RWPE2 (cell line): Measurements from ENCODE around the gene PRKCD.

Source experiments
- ATAC-seq: fragments of 200-7000 bp; cut with Tn5 transposase; 3 replicates; pipeline ENCODE4 v1.9.1; 2021; ENCODE audit warnings: low read depth
- DNase-seq: peaks from one replicate; pipeline ENCODE4 v3.0.0-alpha.2; 2020; ENCODE audit warnings: low spot score
- H3K27ac ChIP-seq: fragments of 450-650 bp; 2 replicates; pipeline ENCODE4 v1.5.1; 2017; ENCODE audit warnings: mild to moderate bottlenecking; ENCODE audit not compliant: poor library complexity, severe bottlenecking
- H3K27me3 ChIP-seq: fragments of 250-450 bp; sonication (Bioruptor Pico); 2 replicates; pipeline ENCODE4 v1.5.1; 2021; ENCODE audit warnings: mild to moderate bottlenecking, moderate library complexity; ENCODE audit not compliant: insufficient read depth, poor library complexity, severe bottlenecking
- H3K36me3 ChIP-seq: fragments of 250-450 bp; sonication (Bioruptor Pico); 2 replicates; pipeline ENCODE4 v1.5.1; 2020; ENCODE audit warnings: low read depth, mild to moderate bottlenecking, moderate library complexity
- H3K4me1 ChIP-seq: fragments of 250-450 bp; sonication (Bioruptor Pico); 2 replicates; pipeline ENCODE4 v1.5.1; 2021; ENCODE audit warnings: mild to moderate bottlenecking, moderate library complexity; ENCODE audit not compliant: insufficient read depth, poor library complexity, severe bottlenecking
- H3K4me3 ChIP-seq: fragments of 250-450 bp; sonication (Bioruptor Pico); 2 replicates; pipeline ENCODE4 v1.5.1; 2021; ENCODE audit warnings: mild to moderate bottlenecking, moderate library complexity; ENCODE audit not compliant: severe bottlenecking
- H3K9me3 ChIP-seq: fragments of 250-450 bp; sonication (Bioruptor Pico); 2 replicates; pipeline ENCODE4 v1.5.1; 2021; ENCODE audit warnings: mild to moderate bottlenecking, moderate library complexity; ENCODE audit not compliant: severe bottlenecking
- TF ChIP-seq, protein P1 (sequence below): fragments of 450-650 bp; IDR thresholded peaks from one replicate; pipeline ENCODE4 v1.5.1; 2017; ENCODE audit warnings: mild to moderate bottlenecking, moderate library complexity; ENCODE audit not compliant: poor library complexity, severe bottlenecking

PRKCD gene

DNA sequence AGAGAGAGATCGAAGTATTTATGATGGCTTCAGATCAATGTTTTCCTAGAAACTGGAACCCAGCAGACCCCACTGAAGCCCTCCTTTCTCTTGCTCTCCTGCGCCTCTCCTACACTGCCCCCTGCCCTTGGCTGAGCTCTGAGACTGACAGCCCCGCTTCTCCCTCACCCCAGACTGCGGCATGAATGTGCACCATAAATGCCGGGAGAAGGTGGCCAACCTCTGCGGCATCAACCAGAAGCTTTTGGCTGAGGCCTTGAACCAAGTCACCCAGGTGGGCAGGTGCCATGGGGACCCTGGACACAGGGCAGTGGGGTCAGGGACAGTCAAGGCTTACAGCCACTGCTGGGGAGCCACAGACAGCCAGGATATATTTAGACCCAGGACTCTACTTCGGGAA is 23.7 kb downstream of the PRKCD start:
- Histone ChIP-seq H3K9me3 (no peaks in the 10 kb centered on the region), H3K36me3 (peaks cover 38% of the 10 kb centered on the region), H3K4me1 (no peaks in the 10 kb centered on the region), H3K4me3 (no peak overlapping the region), H3K27me3 (no peaks in the 10 kb centered on the region), H3K27ac (no peak overlapping the region)
- DNase-seq (no peak), ATAC-seq (no peak)
- TF ChIP-seq, protein P1, sequence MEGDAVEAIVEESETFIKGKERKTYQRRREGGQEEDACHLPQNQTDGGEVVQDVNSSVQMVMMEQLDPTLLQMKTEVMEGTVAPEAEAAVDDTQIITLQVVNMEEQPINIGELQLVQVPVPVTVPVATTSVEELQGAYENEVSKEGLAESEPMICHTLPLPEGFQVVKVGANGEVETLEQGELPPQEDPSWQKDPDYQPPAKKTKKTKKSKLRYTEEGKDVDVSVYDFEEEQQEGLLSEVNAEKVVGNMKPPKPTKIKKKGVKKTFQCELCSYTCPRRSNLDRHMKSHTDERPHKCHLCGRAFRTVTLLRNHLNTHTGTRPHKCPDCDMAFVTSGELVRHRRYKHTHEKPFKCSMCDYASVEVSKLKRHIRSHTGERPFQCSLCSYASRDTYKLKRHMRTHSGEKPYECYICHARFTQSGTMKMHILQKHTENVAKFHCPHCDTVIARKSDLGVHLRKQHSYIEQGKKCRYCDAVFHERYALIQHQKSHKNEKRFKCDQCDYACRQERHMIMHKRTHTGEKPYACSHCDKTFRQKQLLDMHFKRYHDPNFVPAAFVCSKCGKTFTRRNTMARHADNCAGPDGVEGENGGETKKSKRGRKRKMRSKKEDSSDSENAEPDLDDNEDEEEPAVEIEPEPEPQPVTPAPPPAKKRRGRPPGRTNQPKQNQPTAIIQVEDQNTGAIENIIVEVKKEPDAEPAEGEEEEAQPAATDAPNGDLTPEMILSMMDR, result no peak

DNA sequence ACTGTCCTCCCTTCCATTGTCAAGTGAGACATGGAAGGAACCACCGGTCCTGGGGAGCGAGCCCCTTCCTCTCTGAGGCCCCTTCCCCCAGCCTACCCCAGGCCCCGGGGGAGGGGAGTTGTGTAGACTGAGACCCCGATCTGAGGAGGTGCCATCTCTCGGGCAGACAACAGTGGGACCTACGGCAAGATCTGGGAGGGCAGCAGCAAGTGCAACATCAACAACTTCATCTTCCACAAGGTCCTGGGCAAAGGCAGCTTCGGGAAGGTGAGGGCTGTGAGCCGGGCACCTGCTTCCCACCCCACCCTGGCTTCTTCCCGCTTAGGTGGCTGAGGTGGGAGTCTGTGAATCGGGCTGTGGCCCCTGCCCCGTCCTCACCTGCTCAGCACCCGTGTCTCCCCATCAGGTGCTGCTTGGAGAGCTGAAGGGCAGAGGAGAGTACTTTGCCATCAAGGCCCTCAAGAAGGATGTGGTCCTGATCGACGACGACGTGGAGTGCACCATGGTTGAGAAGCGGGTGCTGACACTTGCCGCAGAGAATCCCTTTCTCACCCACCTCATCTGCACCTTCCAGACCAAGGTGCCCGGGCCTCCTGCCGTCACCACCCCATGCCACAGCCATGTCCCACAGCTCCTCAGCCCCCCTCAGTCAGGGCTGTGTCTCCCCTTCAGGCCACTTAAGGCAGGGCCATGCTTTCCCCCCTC is 24.9 kb downstream of the PRKCD start:
- H3K9me3 ChIP-seq, result no peaks in the 10 kb centered on the region
- no peaks in the 10 kb centered on the region for H3K4me1 ChIP-seq
- TF ChIP-seq, protein P1, result no peak
- no peak overlapping the region for H3K27ac ChIP-seq
- DNase-seq, result no peak
- no peaks in the 10 kb centered on the region for H3K27me3 ChIP-seq
- no peak for ATAC-seq
- H3K4me3 ChIP-seq, result no peak overlapping the region
- peaks cover 32% of the 10 kb centered on the region for H3K36me3 ChIP-seq

DNA sequence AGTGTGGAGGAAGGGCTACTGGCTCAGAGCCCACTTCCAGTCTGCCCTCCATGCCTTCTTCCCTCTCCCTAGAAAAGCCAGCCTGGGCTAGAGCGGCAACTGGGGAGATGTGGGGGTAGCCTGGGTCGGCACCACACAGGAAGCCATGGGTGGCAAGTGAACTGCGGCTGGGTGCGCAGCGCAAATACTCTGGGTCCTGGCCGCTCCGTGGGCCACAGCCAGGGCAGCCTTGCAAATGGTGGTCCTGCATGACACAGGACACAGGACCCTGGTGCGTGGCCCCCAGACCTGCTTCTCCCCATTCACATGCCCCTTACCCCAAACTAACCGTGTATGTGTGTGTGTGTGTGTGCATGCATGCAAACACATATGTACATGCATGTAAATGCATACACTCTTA is 25.7 kb downstream of the PRKCD start:
- H3K4me3 ChIP-seq, result no peak overlapping the region
- peaks cover 36% of the 10 kb centered on the region for H3K36me3 ChIP-seq
- H3K4me1 ChIP-seq, result no peaks in the 10 kb centered on the region
- DNase-seq, result no peak
- H3K9me3 ChIP-seq, result no peaks in the 10 kb centered on the region
- no peak for ATAC-seq
- H3K27ac ChIP-seq, result no peak overlapping the region
- no peaks in the 10 kb centered on the region for H3K27me3 ChIP-seq
- TF ChIP-seq, protein P1, result no peak

DNA sequence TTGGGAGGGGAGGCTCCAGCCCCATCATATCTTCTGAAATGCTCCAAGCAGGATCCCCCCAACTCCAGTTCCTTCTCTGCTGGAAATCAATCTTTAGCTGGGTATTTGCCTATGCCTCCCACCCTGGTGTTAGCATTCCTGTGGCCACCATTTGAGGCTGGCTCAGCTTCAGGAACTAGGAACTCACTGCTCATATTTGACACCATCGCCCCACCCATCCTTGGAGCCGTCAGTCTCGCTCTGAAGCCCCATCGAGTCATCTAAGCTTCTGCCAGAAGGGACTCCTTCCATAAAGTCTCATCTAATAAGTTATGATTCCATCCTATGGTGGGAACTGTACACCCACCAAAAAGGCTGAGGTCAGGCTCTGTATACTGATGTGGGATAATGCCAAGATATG is 26.4 kb downstream of the PRKCD start:
- TF ChIP-seq, protein P1, result no peak
- H3K27ac ChIP-seq, result no peak overlapping the region
- H3K4me3 ChIP-seq, result no peak overlapping the region
- peaks cover 3% of the 10 kb centered on the region for H3K4me1 ChIP-seq
- H3K27me3 ChIP-seq, result no peaks in the 10 kb centered on the region
- peaks cover 39% of the 10 kb centered on the region for H3K36me3 ChIP-seq
- no peaks in the 10 kb centered on the region for H3K9me3 ChIP-seq
- ATAC-seq (no peak), DNase-seq (no peak)

DNA sequence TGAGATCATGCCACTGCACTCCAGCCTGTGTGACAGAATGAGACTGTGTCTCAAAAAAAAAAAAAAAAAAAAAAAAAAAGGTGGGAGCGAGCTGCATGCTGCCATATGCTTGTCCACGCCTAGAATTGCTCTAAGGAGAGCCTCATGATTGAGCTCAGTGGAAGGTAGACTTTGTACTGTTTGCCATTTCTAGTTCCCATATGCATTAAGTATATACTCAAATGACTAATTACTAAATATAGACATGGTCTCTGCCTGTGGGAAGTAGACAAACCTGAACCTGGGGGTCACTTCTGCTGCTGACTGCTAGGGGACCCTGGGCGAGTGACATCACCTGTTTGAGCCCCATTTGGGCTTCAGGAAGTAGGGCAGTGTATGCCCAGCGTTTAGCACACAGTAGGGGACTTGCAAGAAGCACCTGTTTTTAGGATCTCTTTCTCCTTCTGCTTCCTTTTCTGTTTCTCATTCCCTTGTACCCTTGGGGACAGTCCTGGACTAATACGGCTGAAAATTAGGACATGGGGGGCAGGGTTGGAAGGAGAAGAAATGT is 27.2 kb downstream of the PRKCD start:
- Histone ChIP-seq H3K27ac (no peak overlapping the region), H3K4me1 (peaks cover 6% of the 10 kb centered on the region), H3K36me3 (peaks cover 32% of the 10 kb centered on the region), H3K27me3 (no peaks in the 10 kb centered on the region), H3K4me3 (no peak overlapping the region), H3K9me3 (no peaks in the 10 kb centered on the region)
- DNase-seq (no peak), ATAC-seq (no peak)
- TF ChIP-seq, protein P1, result no peak
